ENCODE data around the gene TIGD4.

The TIGD4 gene

DNA sequence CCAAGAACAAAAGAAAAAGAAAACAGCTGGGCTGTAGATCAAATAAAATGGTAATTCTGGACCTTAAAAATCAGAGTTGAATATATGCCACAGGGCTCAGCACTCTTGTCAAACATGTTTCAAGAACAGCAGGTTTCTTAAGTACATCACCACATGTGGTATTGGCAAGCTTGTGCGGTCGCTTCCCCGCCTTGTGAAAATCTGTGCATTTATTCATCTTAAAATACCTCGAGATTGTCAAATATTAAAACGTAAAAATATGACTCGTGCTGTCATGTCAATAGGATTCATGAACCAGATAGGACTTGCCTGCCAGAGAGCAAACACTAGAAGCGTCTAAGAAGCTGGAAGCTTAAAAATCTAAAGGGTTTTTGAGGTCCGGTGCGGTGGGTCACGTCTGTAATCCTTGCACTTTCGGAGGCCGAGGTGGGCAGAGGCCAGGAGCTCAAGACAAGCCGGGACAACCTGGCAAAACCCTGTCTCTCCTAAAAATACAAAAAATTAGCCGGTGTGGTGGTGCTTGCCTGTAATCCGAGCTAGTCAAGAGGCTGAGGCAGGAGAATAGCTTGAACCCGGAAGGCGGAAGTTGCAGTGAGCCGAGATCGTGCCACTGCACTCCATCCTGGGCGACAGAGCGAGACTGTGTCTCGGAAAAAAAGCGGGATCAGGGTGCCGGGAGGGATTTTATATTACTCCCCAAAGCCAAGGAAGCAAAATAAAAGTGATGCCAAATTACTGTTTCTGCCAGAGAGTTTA, 59.6 kb downstream of the TIGD4 start:
- no peak for DNase-seq (ENCODE audit: low read depth)

Measured in activated T-cell treated with anti-CD3 and anti-CD28 coated beads for 24 hours (primary cell).